HCEC 1CT (cell line): ENCODE data around the gene FANCE.

Experiments used
- DNase-seq: peaks from one replicate; pipeline ENCODE4 v3.0.0-alpha.2; 2017

FANCE gene

GRCh38 chr6:35486005-35486925 is 34.1 kb downstream of the FANCE start:
- peak; percentile 55 for DNase-seq

DNA sequence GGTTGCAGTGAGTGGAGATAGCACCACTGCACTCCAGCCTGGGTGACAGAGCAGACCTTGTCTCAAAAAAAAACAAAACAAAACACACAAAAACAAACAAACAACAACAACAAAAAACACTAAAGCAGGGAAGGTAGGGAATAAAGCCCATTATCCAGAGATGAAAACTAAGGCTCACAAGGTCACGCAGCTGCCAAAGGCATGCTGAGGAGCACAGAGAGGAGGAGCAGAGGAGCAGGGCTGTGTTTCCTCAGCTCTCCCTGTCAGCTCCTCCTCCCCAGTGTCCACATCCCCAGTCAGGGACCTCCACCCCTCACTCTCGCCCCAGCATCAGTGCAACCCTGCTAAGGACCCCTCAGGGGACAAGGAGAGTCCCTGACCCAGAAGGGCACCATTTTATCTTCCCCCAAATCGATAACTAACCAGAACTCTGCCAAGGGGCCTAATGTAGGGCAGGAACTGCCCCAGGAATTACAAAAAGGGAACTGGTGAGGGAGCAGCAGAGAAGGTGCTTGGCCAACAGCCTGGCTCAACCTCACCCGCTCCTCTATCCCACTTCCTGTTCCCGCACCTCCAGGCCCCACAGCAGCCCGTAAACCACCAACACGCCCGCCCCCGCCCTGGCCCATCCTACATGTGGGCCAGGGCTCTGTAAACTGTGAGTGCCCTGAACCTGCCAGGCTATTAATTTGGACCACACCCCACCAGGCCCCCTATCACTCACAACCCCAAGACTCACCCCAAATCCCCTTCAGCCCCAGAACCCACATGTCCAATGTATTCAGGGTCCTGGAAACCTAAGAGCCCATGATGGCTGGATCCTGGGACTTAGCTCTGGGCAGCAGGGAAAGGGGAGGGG is 35.7 kb downstream of the FANCE start:
- peak; percentile 76 for DNase-seq

- no peak for DNase-seq
Observed at GRCh38 chr6:35488517-35488862, 36.4 kb downstream of the FANCE start.

GRCh38 chr6:35489066-35489465 is 36.9 kb downstream of the FANCE start:
- no peak for DNase-seq

- peak; percentile 83 for DNase-seq
Observed at GRCh38 chr6:35489995-35490791, 38.1 kb downstream of the FANCE start.

GRCh38 chr6:35490821-35491557 is 38.9 kb downstream of the FANCE start:
- no peak for DNase-seq

GRCh38 chr6:35491558-35492257 is 39.6 kb downstream of the FANCE start:
- no peak for DNase-seq

GRCh38 chr6:35492258-35492973 is 40.3 kb downstream of the FANCE start:
- no peak for DNase-seq

GRCh38 chr6:35492974-35493284 is 40.8 kb downstream of the FANCE start:
- no peak for DNase-seq

- DNase-seq: no peak
Observed at GRCh38 chr6:35493307-35493983, 41.3 kb downstream of the FANCE start.

- DNase-seq: peak; percentile 47
Observed at GRCh38 chr6:35494161-35494563, 42.0 kb downstream of the FANCE start.

GRCh38 chr6:35495258-35496035 is 43.3 kb downstream of the FANCE start:
- peak; percentile 46 for DNase-seq

DNA sequence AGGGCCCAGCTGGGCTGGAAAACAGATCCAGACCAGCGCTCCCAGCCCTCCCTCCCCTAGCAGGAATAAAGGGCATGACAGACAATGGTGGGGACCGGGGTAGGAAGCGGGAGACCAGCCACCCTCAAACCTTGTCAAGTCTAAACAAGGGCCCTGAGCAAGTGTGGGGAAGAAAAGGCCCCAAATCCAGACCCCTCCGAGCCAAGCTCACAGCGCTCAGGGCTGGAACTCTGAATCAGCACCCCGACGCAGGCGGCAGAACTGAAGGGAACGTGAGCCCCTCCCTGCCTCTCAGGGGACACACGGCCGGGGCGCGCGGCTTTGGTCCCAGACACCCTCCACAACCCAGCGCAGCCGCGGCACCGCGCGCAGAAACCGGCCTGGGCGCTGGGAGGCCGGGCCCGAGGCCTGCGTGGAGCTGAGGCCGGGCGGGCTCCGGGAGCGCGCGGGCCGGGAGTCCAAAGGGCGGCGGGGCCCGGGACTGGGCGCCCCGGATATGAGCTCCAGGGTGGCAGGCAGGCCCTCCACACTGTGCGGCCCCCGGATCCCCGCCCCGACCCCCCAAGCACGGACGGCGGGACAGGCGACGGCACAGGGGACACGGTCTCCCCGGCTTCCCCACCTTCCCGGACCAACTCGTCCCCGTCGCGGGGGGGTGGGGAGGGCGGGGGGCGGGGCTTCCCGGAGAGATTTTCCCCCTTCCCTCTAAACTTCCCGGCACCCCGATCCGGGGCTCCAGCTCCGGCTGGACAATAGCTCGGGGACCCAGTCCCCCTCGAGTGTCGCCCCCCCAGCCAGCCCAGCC is 44.1 kb downstream of the FANCE start:
- peak; percentile 29 for DNase-seq

DNA sequence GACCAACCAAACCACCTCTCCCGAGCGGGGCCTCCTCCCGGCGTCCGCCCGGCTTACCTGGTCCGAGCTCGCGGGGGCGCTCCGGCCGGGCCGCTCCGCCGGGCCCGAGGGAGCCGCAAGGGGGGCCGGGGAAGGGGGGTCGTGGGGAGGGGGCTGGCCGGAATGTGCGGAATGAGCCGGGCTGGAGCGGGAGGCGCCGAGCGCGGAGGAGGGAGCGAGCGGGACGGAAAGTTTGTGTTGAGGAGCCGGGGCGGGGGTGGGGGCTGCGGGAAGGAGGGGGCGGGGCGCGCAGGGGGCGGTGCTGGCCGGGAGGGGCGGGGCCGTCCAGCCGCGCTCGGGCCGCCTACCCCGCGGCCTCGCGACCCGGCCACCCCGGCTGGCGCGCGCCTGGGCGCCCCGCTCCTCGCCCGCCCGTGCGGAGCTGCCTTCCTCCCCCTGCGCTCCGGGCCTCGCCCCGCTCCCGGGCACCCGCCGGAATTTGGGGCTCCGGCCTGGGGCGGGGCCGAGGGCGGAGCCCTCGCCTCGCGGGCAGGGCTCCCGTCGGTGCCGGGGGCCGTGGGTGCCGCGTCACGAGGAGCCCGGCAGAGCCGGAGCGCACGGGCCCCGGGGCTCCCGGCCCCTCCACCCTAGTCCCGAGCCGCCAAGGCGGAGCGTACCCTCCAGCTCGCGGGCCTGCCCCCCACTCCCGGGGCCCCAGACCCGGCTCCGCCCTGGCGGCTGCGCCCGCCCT is 44.9 kb downstream of the FANCE start, which contains the start of gene TEAD3:
TEAD3 (minus strand) TSS at position 239 of the 730 bp plus-strand sequence.
- peak; percentile 94 for DNase-seq

DNA sequence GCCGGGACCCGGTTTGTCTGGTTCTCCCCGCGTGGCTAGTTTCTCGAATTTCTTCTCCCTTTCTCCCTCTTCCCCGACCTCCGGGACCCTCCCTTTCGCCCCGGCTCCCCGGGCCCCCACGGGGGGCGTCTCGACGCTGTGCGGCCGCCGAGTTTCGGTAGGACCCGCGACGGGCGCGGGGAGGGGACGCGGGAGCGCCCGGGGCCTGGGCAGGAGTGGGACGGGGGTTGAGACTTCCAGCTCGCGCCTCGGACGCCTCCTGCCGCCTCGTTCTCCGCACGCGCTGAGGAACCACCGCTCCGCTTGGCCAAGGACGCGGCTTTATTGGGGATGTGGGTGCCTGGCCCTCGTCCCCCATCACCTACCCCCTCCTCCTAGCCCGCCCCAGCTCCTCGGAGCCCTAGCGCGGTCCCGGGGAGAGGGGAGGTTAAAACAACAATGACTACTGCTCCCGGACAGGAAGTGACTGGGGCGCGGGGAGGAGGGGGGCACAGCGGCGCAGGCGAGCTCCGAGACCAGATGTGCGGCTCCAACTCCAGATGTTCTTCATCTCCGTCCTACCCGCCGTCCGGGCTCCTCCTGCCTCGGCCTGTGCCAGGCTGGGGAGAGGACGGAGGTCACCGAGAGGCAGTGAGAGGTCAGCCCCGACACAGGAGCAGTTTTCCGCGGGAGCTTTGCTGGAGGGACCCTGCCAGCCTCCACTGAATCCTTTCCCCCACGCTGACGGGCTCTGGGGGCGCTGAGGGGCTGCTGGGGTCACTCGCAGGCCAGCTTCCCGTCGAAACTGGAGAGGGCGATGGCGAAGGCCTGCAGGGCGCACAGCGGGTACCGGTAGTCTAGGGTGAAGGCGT is 45.7 kb downstream of the FANCE start:
- peak; percentile 98 for DNase-seq

DNA sequence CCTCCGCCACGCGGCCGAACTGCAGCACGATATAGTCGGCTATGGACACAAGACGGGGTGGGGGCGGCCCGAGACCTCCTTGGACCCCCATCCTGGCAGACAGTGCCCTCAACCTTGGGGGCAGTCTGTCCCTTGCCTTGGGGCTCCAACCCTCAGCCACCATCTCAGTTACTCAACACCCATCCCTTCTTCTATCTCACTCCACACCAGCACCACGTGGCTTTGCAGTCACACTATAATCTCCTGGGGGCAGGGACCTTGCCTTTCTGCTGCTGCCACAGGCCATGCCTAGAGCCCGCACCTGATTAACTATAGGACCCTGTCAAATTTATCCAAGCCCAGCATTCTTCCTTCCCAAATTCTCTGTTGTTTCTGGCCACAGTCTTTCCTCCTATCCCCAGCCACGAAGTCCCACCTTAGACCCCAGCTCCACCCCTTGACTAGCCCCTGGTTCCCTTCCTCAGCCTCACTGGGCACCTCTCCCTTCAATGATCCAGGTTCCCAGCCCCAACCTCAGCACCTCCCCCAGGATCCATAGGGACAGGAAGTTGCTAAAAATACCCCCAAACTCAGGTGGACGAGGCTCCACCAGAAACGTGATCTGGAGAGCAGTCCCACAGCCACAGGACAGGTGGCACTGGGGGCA is 46.4 kb downstream of the FANCE start:
- DNase-seq: peak; percentile 47
